NT2/D1 (cell line): ENCODE results near the gene MAK.
"Not testable (repeated sequence)": the region's sequence is repeated elsewhere in the genome, so short reads cannot be mapped to it uniquely, and the experiment has no call there.

ENCODE experiments used
- SUZ12 ChIP-seq: IDR thresholded peaks from 2 replicates; pipeline ENCODE4 v1.6.1; 2011; ENCODE audit not compliant: insufficient read length, insufficient read depth; ENCODE audit errors: extremely low read depth
- YY1 ChIP-seq: IDR thresholded peaks from 2 replicates; pipeline ENCODE4 v1.6.1; 2011; ENCODE audit not compliant: insufficient read length, insufficient read depth
- ZNF274 ChIP-seq: IDR thresholded peaks from 2 replicates; pipeline ENCODE4 v1.6.1; 2011; ENCODE audit warnings: mild to moderate bottlenecking, low read depth, low read length

DNA sequence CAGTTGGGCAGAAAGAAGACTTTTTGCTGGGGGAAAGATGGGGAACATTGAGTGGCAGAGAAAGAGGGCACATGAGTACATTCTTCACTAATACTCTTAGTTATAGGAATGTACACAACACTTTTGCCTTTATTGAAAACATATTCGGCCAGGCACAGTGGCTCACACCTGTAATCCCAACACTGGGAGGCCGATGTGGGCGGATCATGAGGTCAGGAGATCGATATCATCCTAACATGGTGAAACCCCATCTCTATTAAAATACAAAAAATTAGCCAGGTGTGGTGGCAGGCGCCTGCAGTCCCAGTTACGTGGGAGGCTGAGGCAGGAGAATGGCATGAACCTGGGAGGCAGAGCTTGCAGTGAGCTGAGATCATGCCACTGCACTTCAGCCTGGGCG, 24.7 kb upstream of the MAK start:
- TF ChIP-seq YY1, SUZ12, ZNF274: not testable (repeated sequence)
